ENCODE measurements around the gene SLC25A25.
"Not testable (repeated sequence)": the region's sequence is repeated elsewhere in the genome, so short reads cannot be mapped to it uniquely, and the experiment has no call there.

The SLC25A25 gene

DNA sequence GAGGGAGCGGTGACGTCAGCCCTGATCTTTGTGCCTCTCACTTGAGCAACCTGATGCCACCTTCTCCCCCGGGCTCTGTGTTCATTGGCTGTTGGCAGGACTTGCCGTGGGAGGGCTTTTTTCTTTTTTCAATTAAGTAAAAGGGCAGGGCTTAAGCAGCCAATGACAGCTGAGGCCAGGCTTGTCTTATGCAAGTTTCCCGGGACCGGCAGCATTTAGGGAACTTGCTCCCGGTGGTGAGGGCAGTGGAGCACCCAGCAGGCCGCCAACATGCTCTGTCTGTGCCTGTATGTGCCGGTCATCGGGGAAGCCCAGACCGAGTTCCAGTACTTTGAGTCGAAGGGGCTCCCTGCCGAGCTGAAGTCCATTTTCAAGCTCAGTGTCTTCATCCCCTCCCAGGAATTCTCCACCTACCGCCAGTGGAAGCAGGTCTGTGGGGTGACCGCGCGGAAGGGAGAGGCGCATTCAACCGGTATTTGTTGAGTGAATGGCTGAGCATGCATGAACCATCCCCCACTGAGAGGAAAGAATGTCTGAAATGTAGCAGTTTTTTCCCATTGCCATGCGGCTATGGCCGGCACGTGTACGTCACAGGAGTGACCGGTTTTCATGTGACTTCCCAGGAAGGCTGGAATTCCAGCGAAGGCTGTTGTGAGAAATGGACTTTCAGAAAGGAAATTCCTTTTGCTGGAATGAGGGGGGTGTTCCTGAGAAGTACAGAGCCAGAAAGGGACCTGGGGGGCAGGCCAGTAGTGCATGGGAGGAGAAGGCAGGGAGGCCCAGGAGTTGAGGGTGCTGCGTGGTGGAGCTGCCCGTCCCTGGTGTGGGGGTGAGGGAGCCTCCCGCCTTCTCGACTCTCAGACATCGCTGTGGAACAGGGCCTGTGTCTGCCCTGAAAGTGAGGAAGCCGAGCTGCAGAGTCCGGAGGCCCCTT, 30.5 kb downstream of the SLC25A25 start:
- DNase-seq: peak; percentile 90

DNA sequence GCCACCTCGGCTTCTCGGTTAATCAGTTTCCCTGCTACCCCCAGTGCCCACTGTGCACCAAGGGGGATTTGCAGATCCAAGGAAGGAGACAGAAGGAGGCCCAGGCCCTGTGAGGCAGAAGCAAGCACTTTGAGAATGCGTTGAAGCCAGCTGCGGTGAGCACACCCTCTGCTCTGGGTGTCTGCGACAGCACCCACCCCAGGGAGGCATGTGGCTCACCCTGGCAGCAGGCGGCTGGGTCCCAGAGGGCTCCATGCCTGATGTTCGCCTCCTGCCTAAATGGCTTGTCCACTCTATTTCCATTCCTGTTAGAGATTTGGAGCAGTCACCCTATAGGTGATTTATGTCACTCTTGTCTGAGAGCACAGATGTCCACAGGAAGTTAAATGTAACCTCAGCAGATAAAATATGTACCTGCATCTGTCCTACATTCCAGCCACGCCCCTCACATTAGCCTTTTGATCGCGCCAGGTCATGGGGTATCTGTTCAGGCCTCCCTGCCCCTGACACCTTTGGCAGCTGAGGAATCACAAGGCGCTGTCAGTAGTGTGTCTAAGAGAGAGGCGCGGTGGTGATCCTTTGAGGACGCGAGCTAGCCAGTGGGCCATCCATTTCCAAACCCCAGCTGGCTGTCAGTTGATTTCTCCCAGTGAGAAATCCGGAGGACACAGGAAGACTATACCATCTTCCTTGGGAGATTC, 31.3 kb downstream of the SLC25A25 start:
- DNase-seq: no peak

DNA sequence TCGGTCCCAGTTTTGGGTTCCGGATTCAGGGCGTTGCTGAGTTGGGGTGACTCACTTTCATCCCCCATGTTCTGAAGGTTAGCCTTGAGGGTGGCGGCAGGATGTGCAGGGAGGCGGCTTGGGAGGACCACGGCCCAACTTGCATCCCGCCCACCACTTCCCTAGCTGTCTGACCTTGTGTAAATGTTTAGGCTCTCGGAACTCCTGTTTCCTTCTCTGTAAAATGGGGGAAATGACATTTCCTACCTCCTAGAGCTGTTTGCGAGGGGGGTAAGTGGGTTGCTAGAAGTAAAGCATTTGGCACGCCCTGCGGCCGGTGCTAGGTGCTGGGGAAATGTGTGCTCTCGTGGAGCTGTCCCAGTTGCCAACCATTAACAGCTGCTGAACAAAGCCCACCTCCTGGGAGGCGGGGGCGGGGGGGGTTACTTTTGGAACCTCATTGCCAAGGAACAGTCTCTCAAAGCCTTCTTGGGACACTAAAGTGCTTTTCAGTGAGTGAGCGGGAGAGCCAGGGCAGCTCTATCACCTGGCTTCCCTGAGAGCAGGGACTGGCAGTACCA, 32.0 kb downstream of the SLC25A25 start:
- no peak for DNase-seq

DNA sequence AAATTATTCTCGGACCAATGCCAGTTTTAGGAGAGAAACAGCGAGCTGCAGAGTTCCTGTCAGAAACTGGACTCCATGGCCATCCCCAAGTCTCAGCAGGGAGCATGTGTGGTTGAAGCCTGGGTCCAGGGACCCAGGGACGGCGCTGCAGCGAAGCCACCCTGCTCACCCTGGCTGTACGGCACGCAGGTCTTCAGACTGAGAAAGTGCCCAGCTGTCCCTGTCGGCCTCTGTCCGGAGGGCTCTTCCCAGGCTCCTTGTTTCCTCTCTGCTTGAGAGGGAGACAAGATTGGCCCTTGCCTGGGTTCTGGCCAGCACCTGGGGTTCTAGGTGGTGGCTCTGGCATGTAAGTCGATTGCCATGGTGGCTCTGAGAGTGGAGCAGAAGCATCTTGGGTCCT, 32.5 kb downstream of the SLC25A25 start:
- DNase-seq: no peak

DNA sequence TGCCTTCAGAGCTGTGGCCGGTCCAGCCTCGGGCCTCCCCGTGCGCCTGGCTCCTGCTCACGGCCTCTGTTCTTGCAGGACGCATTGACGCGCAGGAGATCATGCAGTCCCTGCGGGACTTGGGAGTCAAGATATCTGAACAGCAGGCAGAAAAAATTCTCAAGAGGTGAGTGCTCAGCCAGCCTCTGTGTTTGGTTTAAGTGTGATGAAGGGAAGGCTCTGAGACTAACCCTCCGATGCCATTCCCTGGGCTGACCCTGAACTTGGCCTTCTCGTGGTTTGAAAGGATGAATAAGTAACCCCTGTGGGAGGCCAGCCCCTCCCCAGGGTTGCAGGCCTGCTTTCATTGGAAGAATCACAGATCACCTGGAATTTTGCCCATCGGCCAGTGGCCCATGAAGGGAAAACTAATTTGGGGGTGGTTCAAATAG, 33.2 kb downstream of the SLC25A25 start:
- DNase-seq: no peak

DNA sequence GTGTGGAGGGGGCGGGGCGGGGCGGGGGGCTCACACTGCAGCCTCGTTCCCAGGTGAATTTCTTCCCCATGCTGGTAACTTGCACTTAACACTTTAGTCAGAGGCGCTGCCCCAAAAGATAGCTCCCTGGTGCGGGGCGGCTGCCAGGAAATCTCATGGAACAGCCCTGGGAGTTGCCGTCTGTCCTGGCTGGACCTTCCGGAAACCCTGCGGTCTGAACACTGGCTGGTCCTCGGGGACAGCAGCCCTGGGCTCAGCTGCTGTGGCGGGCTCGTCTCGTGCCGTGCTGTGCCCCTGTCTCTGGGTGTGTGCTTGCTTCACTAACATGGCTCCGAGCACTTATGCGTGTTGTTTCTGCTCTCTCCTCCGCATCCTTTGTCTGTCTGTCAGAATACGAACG, 33.7 kb downstream of the SLC25A25 start:
- DNase-seq: no peak

DNA sequence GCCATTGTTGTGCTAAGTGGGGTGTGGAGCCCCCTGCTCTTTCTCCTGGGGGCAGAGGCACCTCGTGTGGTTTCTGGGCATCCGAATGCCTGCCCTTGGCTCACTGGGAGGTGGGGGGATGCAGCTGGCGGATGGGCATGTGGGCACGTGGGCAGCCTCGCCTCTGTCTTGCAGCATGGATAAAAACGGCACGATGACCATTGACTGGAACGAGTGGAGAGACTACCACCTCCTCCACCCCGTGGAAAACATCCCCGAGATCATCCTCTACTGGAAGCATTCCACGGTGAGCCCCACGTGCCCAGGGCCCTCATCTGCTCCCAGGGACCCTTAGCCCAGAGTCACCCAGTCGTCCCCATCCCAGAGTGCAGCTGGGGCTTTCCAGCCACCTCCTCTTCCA, 34.2 kb downstream of the SLC25A25 start:
- DNase-seq: no peak

DNA sequence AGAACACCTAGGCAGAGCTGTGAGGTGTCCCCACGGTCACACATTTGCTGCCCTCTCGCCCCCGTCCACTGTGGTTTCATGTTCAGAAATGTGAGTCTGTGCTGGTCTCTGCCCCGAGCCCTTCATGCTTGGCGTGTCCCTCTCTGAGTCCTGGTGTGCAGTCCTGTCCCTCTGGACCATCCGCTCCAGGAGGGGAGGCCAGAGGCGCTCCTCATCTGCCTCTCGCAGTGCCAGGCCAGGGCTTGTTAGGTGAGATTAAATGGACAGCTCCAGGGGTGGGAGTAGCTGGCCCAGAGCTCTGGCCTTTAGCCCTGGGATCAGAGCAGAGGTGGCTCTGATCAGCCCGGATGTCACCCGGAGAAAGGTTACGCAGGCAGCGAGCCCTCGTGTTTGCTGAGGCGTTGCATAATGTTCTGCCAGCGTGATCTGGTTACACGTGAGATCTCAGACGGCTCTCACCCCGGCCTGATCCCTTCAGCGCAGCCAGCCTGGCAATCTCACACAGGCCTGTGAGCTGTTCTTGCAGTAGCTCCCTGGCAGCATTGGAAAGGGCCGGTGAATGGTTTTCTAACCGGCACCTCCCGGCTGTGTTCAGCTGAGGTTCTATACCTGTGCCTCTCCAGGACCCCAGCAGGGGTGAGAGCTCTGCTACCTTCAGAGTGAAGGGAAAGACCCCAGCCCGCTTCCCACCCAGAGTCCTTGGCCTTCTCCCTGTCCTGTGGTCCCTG, 35.0 kb downstream of the SLC25A25 start:
- DNase-seq: no peak

DNA sequence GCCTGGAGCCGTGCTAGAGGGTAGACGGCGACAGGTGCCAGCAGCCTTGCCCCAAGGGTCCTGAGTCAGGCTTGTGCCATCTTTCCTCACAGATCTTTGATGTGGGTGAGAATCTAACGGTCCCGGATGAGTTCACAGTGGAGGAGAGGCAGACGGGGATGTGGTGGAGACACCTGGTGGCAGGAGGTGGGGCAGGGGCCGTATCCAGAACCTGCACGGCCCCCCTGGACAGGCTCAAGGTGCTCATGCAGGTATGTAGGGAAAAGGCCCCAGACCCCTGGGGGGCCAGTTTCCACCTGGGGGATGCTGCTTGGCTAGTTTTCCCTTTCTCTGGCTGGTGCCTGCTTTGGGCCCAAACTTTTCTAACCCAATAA, 35.5 kb downstream of the SLC25A25 start:
- DNase-seq: no peak

DNA sequence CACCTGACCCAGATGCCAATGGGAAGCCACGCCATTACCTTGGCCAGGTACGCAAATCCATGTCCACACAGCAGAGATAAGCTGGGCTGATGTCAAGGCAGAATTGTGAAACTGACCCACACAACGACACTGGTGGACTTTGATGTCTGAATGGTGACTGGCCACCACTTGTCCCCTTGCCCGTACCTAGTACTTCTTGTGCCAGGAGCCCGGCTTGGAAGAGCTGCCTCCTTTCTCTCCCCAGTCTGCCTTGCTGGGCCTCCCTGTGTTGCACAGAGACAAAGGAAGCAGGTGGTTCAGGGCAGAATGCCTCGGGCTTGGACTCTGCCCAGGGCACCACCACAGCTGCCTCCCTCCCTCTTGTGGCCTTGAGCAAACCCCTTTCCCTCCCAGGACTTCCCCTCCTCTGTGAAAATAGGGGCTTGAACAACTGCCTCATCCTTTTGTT, 36.2 kb downstream of the SLC25A25 start:
- DNase-seq: peak; percentile 60

DNA sequence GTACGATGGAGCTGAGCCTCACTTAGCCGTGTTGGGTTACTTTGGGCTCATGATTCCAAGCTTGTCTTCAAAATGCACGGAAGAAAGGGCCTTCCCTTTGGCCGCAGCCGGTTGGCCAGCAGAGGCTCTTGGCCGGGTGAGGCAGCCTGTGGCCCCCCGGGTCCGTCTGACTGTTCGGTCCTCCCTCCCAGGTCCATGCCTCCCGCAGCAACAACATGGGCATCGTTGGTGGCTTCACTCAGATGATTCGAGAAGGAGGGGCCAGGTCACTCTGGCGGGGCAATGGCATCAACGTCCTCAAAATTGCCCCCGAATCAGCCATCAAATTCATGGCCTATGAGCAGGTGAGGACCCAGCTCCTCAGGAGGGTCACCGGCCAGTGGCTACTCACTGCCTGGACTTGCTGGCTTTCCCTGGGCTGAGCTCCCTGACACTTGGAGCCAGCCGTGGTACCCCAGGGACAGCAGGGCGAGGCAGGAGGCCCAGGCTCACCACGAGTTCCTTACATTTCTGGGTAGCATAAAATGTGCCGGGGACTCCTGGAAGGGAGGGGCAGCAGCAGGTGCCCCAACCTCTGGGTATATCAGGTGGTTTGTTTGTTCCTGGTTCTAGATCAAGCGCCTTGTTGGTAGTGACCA, 37.6 kb downstream of the SLC25A25 start:
- no peak for DNase-seq

DNA sequence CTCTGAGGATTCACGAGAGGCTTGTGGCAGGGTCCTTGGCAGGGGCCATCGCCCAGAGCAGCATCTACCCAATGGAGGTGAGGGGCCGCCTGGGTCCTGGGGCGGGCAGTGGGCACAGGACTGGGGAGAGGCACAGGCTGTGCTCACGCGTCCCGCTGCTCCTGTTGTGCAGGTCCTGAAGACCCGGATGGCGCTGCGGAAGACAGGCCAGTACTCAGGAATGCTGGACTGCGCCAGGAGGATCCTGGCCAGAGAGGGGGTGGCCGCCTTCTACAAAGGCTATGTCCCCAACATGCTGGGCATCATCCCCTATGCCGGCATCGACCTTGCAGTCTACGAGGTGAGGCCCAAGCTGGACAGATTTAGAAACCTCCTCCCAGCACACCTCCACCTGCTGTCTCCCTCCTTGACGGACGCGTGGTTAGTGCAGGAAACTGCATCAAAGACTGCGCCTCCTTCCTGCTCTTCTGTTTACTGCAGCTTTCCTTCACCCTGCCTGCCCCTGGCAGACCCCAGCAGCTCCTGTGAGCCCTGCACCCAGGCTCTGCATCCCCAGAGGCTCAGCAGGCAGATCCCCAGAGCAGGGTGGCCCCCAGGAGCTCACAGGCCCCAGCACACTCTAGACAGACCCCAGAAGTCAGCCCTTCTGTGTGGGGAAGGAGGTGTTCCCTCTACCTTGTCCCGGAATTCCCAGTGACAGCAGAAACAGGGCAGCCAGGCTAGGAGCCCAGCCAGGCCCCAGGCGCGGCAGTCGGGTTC, 38.3 kb downstream of the SLC25A25 start:
- DNase-seq: no peak

DNA sequence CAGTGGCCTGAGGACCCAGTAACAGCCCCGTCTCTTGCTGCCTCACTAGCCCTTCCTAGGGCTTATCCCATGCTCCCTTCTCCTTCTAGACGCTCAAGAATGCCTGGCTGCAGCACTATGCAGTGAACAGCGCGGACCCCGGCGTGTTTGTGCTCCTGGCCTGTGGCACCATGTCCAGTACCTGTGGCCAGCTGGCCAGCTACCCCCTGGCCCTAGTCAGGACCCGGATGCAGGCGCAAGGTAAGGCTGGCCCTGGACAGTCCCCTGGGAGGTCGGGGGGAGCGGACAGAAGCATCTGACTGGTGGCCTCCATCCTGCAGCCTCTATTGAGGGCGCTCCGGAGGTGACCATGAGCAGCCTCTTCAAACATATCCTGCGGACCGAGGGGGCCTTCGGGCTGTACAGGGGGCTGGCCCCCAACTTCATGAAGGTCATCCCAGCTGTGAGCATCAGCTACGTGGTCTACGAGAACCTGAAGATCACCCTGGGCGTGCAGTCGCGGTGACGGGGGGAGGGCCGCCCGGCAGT, 39.0 kb downstream of the SLC25A25 start:
- DNase-seq: no peak

DNA sequence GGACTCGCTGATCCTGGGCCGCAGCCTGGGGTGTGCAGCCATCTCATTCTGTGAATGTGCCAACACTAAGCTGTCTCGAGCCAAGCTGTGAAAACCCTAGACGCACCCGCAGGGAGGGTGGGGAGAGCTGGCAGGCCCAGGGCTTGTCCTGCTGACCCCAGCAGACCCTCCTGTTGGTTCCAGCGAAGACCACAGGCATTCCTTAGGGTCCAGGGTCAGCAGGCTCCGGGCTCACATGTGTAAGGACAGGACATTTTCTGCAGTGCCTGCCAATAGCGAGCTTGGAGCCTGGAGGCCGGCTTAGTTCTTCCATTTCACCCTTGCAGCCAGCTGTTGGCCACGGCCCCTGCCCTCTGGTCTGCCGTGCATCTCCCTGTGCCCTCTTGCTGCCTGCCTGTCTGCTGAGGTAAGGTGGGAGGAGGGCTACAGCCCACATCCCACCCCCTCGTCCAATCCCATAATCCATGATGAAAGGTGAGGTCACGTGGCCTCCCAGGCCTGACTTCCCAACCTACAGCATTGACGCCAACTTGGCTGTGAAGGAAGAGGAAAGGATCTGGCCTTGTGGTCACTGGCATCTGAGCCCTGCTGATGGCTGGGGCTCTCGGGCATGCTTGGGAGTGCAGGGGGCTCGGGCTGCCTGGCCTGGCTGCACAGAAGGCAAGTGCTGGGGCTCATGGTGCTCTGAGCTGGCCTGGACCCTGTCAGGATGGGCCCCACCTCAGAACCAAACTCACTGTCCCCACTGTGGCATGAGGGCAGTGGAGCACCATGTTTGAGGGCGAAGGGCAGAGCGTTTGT, 39.6 kb downstream of the SLC25A25 start:
- no peak for DNase-seq

DNA sequence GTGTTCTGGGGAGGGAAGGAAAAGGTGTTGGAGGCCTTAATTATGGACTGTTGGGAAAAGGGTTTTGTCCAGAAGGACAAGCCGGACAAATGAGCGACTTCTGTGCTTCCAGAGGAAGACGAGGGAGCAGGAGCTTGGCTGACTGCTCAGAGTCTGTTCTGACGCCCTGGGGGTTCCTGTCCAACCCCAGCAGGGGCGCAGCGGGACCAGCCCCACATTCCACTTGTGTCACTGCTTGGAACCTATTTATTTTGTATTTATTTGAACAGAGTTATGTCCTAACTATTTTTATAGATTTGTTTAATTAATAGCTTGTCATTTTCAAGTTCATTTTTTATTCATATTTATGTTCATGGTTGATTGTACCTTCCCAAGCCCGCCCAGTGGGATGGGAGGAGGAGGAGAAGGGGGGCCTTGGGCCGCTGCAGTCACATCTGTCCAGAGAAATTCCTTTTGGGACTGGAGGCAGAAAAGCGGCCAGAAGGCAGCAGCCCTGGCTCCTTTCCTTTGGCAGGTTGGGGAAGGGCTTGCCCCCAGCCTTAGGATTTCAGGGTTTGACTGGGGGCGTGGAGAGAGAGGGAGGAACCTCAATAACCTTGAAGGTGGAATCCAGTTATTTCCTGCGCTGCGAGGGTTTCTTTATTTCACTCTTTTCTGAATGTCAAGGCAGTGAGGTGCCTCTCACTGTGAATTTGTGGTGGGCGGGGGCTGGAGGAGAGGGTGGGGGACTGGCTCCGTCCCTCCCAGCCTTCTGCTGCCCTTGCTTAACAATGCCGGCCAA, 40.4 kb downstream of the SLC25A25 start:
- DNase-seq: no peak

DNA sequence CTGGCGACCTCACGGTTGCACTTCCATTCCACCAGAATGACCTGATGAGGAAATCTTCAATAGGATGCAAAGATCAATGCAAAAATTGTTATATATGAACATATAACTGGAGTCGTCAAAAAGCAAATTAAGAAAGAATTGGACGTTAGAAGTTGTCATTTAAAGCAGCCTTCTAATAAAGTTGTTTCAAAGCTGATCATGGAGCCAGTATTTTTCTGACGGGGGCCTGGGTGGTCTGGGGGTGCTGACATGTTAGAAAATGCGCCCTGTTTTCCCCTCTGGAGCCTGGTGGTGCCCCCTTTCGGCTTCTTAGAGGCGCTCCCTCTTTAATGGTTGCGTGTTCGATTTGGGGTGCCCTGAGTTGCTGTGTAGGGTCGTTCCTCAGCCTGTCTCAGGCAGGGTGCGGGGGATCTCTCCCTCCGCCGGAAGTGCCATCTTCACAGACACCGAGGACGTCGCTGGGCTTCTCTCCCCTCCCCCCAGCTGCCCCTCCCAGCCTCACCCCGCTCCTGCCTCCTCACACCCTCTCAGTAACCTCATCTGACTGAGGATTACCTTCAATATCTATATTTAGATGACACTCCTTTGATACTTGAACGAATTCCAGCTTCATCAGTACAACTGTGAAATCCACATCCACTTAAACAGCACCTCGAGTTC, 41.1 kb downstream of the SLC25A25 start:
- no peak for DNase-seq

DNA sequence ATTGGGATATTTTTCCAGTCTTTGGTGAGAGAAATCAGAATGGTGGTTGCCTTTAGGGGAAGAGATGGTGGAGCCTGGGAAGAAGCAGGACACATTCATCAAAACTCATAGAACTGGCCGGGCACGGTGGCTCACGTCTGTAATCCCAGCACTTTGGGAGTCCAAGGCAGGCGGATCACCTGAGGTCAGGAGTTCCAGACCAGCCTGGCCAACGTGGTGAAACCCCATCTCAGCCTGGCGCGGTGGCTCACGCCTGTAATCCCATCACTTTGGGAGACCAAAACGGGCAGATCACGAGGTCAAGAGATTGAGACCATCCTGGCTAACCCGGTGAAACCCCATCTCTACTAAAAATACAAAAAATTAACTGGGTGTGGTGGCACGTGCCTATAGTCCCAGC, 43.7 kb downstream of the SLC25A25 start:
- DNase-seq: not testable (repeated sequence)

DNA sequence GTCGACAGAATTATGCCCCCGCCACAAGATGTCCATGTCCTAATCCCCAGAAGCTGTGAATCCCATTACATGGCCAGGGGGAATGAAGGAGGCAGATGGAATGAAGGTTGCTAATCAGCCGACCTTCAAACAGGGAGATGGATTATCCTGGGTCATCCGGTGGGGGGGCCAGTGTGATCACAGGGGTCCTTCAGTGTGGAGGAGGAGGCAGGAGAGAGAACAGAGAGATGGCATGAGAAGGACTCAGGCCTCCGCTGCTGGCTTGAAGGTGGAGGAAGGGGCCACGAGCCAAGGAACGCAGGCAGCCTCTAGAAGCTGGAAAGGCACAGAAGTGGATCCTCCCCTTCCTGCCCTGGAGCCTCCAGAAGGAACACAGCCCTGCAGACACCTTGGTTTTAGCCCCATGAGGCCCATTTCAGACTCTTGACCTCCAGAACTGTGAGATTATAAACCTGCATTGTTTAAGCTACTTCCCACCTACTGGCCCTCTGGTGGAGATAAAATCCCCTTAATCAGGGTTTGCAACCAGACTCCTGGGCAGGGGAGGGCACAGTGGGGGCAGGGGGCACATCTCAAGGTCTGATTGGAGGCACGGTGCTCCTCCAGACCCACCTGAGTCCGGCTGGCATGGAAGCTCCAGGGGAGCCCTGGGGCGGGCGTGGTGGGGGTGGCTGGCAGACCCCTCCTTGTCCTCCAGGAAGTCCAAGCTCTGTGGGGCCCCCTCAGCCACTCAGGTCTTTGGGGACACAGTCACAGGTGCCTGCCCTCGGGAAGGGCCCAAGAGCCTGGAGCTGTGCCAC, 45.7 kb downstream of the SLC25A25 start:
- no peak for DNase-seq

All from NCI-H774 (cell line).